Lower leg skin (tissue), 4 donors: Measurements from ENCODE around the gene NAV2. TPM values are rescaled to one million over a fixed set of nuclear protein-coding genes. Genes with fewer than 3 reads are reported as not detected.

Source experiments
- DNase-seq, 2 donors: peaks; one replicate each; pipeline ENCODE4 v3.0.0-alpha.2; 2019; ENCODE audit warnings: low spot score in 2 of 2
- H3K4me3 ChIP-seq: fragments of 200-600 bp; sonication (generic); 2 replicates; pipeline ENCODE4 v1.5.1; 2017; ENCODE audit warnings: mild to moderate bottlenecking, low read depth; ENCODE audit not compliant: poor library complexity, severe bottlenecking
- CTCF ChIP-seq, 3 donors: fragments of 450-650 bp; IDR thresholded peaks; one replicate each; pipeline ENCODE4 v1.5.1; 2016; ENCODE audit warnings: antibody characterized with exemption in 3 of 3, mild to moderate bottlenecking in 3 of 3, moderate library complexity in 2 of 3
- POLR2A ChIP-seq, 2 donors: fragments of 450-650 bp; IDR thresholded peaks; one replicate each; pipeline ENCODE4 v1.6.1; 2016 to 2017; ENCODE audit warnings: antibody characterized with exemption in 2 of 2, mild to moderate bottlenecking in 1 of 2, moderate library complexity in 1 of 2
- WGBS, 2 donors: methylation state at CpG; one replicate each; pipeline ENCODE4 v1.1.5; 2018; 5-methylcytosine and 5-hydroxymethylcytosine counted together
- intact Hi-C: fragments of 100-400 bp; cut with DNase I; formaldehyde crosslinking; loops from one replicate; pipeline ENCODE4 v1.15.0; 2023; ENCODE audit warnings: low total_unique reads
- microRNA-seq, 2 donors: library from miRNA; unstranded; fragments of <30 nt; microRNA quantifications; one replicate each; pipeline ENCODE4, GENCODE V29; 2016; ENCODE audit warnings: borderline replicate concordance in 2 of 2, borderline number of aligned reads in 1 of 2
- total RNA-seq, 4 donors: library from RNA; depleted of rRNA; stranded (reverse); fragments of >200 nt; gene quantifications; one replicate each; pipeline ENCODE4 v1.1.0, GENCODE V29; 2016

The NAV2 gene
- total RNA-seq, 4 donors from 2014 or later: 5.8 to 30.7 (median 21.0) TPM

- DNase-seq: no peak
- H3K4me3 ChIP-seq: no peak overlapping the region
- 6 to 7% methylated on average over 24 of the region's 24 CpGs for WGBS, 2 donors
- intact Hi-C loops: no loop called here
- TF ChIP-seq CTCF (IDR thresholded peaks at IDR 0.05) (no peak), POLR2A (IDR thresholded peaks at IDR 0.05) (no peak)
Measured at GRCh38 chr11:20161923-20162744, 449.5 kb downstream of the NAV2 start.

- no peak for DNase-seq
- 2 to 4% methylated on average over 51 to 60 of the region's 61 CpGs for whole genome bisulfite sequencing, 2 donors
- H3K4me3 ChIP-seq: no peak overlapping the region
- intact Hi-C loops: no loop called here
- no peak for TF ChIP-seq POLR2A (IDR thresholded peaks at IDR 0.05)
- TF ChIP-seq CTCF (IDR thresholded peaks at IDR 0.05): no peak
Measured at GRCh38 chr11:20162824-20163782, 450.5 kb downstream of the NAV2 start.

- TF ChIP-seq CTCF (IDR thresholded peaks at IDR 0.05): no peak
- TF ChIP-seq POLR2A (IDR thresholded peaks at IDR 0.05): no peak
- H3K4me3 ChIP-seq: no peak overlapping the region
- no peak for DNase-seq
- intact Hi-C loops: no loop called here
- WGBS, 2 donors: 11 to 15% methylated on average over 26 of the region's 26 CpGs
Measured at GRCh38 chr11:20163783-20164481, 451.3 kb downstream of the NAV2 start.

Small RNA genes within 50 kb of the gene (microRNA-seq; reads per million reads assigned to microRNA genes)
- 0 reads per million in 2 donors for gene MIR4694
